Stimulated activated CD8-positive, alpha-beta memory T cell treated with anti-CD3 and anti-CD28 coated beads, Interleukin-12 subunit alpha, Interleukin-12 subunit beta, amount 100 ng/mL, for 1 hour (primary cell): ENCODE results near the gene TRDN.

ENCODE experiments used
- DNase-seq: peaks from one replicate; pipeline ENCODE4 v3.0.0-alpha.2; 2020; ENCODE audit warnings: low read depth

Gene TRDN

GRCh38 chr6:123169774-123170095 lies 467.0 kb downstream of the TRDN start:
- DNase-seq: no peak

- DNase-seq: no peak
Measured at GRCh38 chr6:123168892-123169773, 467.6 kb downstream of the TRDN start.

GRCh38 chr6:123168466-123168865 lies 468.3 kb downstream of the TRDN start:
- DNase-seq: no peak
